ENCODE measurements around the gene COL4A1. TPM values are rescaled to one million over a fixed set of nuclear protein-coding genes. Genes with fewer than 3 reads are reported as not detected.

The COL4A1 gene
- polyA plus RNA-seq, 1 of the 3 experiments (the other 2 are of a cell fraction), result 30.3 TPM

GRCh38 chr13:110230661-110231347 lies 76.2 kb downstream of the COL4A1 start:
- Histone ChIP-seq H3K9ac (no peak overlapping the region), H3F3A (replicated peaks; ENCODE audit: insufficient read depth) (peaks cover 15% of the 10 kb centered on the region), H3K4me1 (ENCODE audit: control insufficient read depth in 1 of 2, insufficient read depth in 2 of 2, low read depth in 1 of 2, low read length in 1 of 2) (peaks cover 14 to 38% of the 10 kb centered on the region in 2 experiments), H3K9me2 (no peaks in the 10 kb centered on the region), H3K4me3 (ENCODE audit: low read depth in 2 of 2, low read length in 1 of 2) (no peak overlapping the region), H3K36me3 (replicated peaks in 1 of 2; ENCODE audit: control insufficient read depth in 1 of 2, insufficient read depth in 2 of 2, low read length in 1 of 2) (peaks cover 0 to 19% of the 10 kb centered on the region in 2 experiments), H3K27ac (ENCODE audit: low read depth in 2 of 2, low read length in 1 of 2) (no peak overlapping the region), H2AFZ (ENCODE audit: low read depth) (no peak overlapping the region), H3K27me3 (ENCODE audit: insufficient read depth) (no peaks in the 10 kb centered on the region), H4K20me1 (ENCODE audit: insufficient read depth) (peaks cover 3% of the 10 kb centered on the region; the same call in 1 of the 2 replicates), H3K79me2 (ENCODE audit: insufficient read depth) (peaks cover 57% of the 10 kb centered on the region), H3K4me2 (no peak overlapping the region), H3K9me3 (no peaks in the 10 kb centered on the region)
- 88% methylated on average over 13 of the region's 18 CpGs for WGBS (ENCODE audit: low lambda C conversion rate)
- ChIA-PET CTCF (interaction anchor here (0.8 to 3.9 kb wide), 3 partner anchors 17 to 225 kb away, joined by 5 to 13 read pairs (median 5); no protein-coding TSS in a partner anchor), POLR2A (no interaction called here)
- no peak for DNase-seq
- TF ChIP-seq TCF12 (IDR thresholded peaks at IDR 0.05) (no peak), NFIC (IDR thresholded peaks at IDR 0.05; ENCODE audit: borderline replicate concordance) (no peak), CHD2 (IDR thresholded peaks at IDR 0.05; ENCODE audit: low read length, partially characterized antibody) (no peak), MEF2A (IDR thresholded peaks at IDR 0.05; ENCODE audit: borderline replicate concordance, low read depth) (no peak), FOSL2 (IDR thresholded peaks at IDR 0.05; ENCODE audit: borderline replicate concordance, low read depth) (no peak), PBX3 (IDR thresholded peaks at IDR 0.05) (no peak), CTCF (IDR thresholded peaks at IDR 0.05) (no peak), USF1 (IDR thresholded peaks at IDR 0.05; ENCODE audit: borderline replicate concordance, low read depth) (no peak), GATA2 (CRISPR knock-in tag; IDR thresholded peaks at IDR 0.05) (no peak), ZBTB33 (IDR thresholded peaks at IDR 0.05; ENCODE audit: borderline replicate concordance, low read depth) (no peak), MXI1 (IDR thresholded peaks at IDR 0.05; ENCODE audit: low read depth, low read length) (no peak), IRF3 (IDR thresholded peaks at IDR 0.05; ENCODE audit: low read depth, low read length) (no peak), MAX (IDR thresholded peaks at IDR 0.05; ENCODE audit: low read depth) (no peak)
